Measurements from ENCODE around the gene VSTM2B. TPM values are rescaled to one million over a fixed set of nuclear protein-coding genes. Genes with fewer than 3 reads are reported as not detected.

Gene VSTM2B
- total and polyA plus RNA-seq, 2 experiments from 2014 or later, result 0.47 to 1.1 TPM

- peaks cover 3% of the 10 kb centered on the region for H3K27me3 ChIP-seq
- no peak overlapping the region for H3K4me2 ChIP-seq
- DNase-seq (ENCODE audit: low spot score), result no peak
- no peaks in the 10 kb centered on the region for H3K4me1 ChIP-seq (ENCODE audit: insufficient read depth)
- H2AFZ ChIP-seq, result no peak overlapping the region
- H3K27ac ChIP-seq, result no peak overlapping the region
- no peaks in the 10 kb centered on the region for H3K36me3 ChIP-seq (replicated peaks; ENCODE audit: insufficient read depth, low read depth)
- 81% methylated on average over 4 of the region's 4 CpGs for WGBS (ENCODE audit: low lambda C conversion rate, missing lambda C conversion rate)
- no peaks in the 10 kb centered on the region for H3K9me2 ChIP-seq (replicated peaks; ENCODE audit: insufficient read depth)
- TF ChIP-seq EZH2phosphoT487 (IDR thresholded peaks at IDR 0.05; ENCODE audit: low read depth, severe bottlenecking, unreplicated experiment) (no peak), CTCF (IDR thresholded peaks at IDR 0.05; ENCODE audit: poor library complexity) (no peak), EZH2 (IDR thresholded peaks at IDR 0.05; ENCODE audit: borderline replicate concordance) (no peak)
- H4K20me1 ChIP-seq (ENCODE audit: insufficient read depth, poor library complexity, severe bottlenecking), result no peaks in the 10 kb centered on the region
- H3K4me3 ChIP-seq, result no peak overlapping the region
- no peaks in the 10 kb centered on the region for H3K9me3 ChIP-seq (ENCODE audit: low read depth)
- H3K79me2 ChIP-seq, result no peaks in the 10 kb centered on the region
Measured at GRCh38 chr19:29559743-29560142, 33.9 kb downstream of the VSTM2B start.

- Histone ChIP-seq H2AFZ (no peak overlapping the region), H4K20me1 (ENCODE audit: insufficient read depth, poor library complexity, severe bottlenecking) (no peaks in the 10 kb centered on the region), H3K9me3 (ENCODE audit: low read depth) (no peaks in the 10 kb centered on the region), H3K27me3 (peaks cover 3% of the 10 kb centered on the region), H3K4me2 (no peak overlapping the region), H3K4me1 (ENCODE audit: insufficient read depth) (no peaks in the 10 kb centered on the region), H3K9me2 (replicated peaks; ENCODE audit: insufficient read depth) (no peaks in the 10 kb centered on the region), H3K36me3 (replicated peaks; ENCODE audit: insufficient read depth, low read depth) (no peaks in the 10 kb centered on the region), H3K79me2 (no peaks in the 10 kb centered on the region), H3K27ac (no peak overlapping the region), H3K4me3 (no peak overlapping the region)
- 82% methylated on average over 6 of the region's 6 CpGs for WGBS (ENCODE audit: low lambda C conversion rate, missing lambda C conversion rate)
- no peak for DNase-seq (ENCODE audit: low spot score)
- TF ChIP-seq EZH2 (IDR thresholded peaks at IDR 0.05; ENCODE audit: borderline replicate concordance), result no peak
- no peak for TF ChIP-seq EZH2phosphoT487 (IDR thresholded peaks at IDR 0.05; ENCODE audit: low read depth, severe bottlenecking, unreplicated experiment)
- TF ChIP-seq CTCF (IDR thresholded peaks at IDR 0.05; ENCODE audit: poor library complexity), result no peak
Measured at GRCh38 chr19:29560313-29561075, 34.7 kb downstream of the VSTM2B start.

DNA sequence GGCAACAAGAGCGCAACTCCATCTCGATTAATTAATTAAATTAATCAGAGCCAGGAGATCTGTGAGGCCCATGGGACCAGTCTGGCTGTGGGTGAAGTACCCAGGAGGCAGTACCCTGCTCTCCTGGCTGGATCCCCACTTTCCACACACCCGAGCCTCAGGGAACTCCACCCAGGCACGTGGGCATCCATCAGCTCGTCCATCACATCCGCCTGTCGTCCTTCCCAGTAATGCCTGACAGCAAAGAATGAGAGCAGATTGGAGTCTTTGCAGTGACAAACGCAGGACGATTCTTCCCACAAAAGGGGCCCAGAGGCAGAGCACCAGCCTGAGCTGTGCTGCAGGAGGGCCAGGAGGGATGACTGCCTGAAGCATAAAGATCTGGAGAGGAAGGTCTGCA, 35.8 kb downstream of the VSTM2B start:
- H3K4me2 ChIP-seq, result no peak overlapping the region
- TF ChIP-seq EZH2phosphoT487 (IDR thresholded peaks at IDR 0.05; ENCODE audit: low read depth, severe bottlenecking, unreplicated experiment) (no peak), CTCF (IDR thresholded peaks at IDR 0.05; ENCODE audit: poor library complexity) (no peak), EZH2 (IDR thresholded peaks at IDR 0.05; ENCODE audit: borderline replicate concordance) (no peak)
- 84% methylated on average over 9 of the region's 9 CpGs for WGBS (ENCODE audit: low lambda C conversion rate, missing lambda C conversion rate)
- H3K9me2 ChIP-seq (replicated peaks; ENCODE audit: insufficient read depth), result no peaks in the 10 kb centered on the region
- H3K79me2 ChIP-seq, result no peaks in the 10 kb centered on the region
- no peak overlapping the region for H3K27ac ChIP-seq
- no peak for DNase-seq (ENCODE audit: low spot score)
- no peaks in the 10 kb centered on the region for H4K20me1 ChIP-seq (ENCODE audit: insufficient read depth, poor library complexity, severe bottlenecking)
- no peaks in the 10 kb centered on the region for H3K36me3 ChIP-seq (replicated peaks; ENCODE audit: insufficient read depth, low read depth)
- no peak overlapping the region for H3K4me3 ChIP-seq
- H3K4me1 ChIP-seq (ENCODE audit: insufficient read depth), result no peaks in the 10 kb centered on the region
- no peak overlapping the region for H2AFZ ChIP-seq
- peaks cover 3% of the 10 kb centered on the region for H3K27me3 ChIP-seq
- no peaks in the 10 kb centered on the region for H3K9me3 ChIP-seq (ENCODE audit: low read depth)
